ENCODE data around the gene PADI2.

Gene PADI2

GRCh38 chr1:17136936-17137335 is 17.7 kb upstream of the PADI2 start:
- no peak for TF ChIP-seq CTCF (IDR thresholded peaks at IDR 0.05; ENCODE audit: unreplicated experiment in 3 of 3)
- Mint-ChIP-seq H3K36me3 (ENCODE audit: low read depth) (no peaks in the 10 kb centered on the region), H3K9me3 (no peaks in the 10 kb centered on the region), H3K27me3 (ENCODE audit: low read depth) (peaks cover 44% of the 10 kb centered on the region), H3K4me1 (no peaks in the 10 kb centered on the region), H3K4me3 (no peak overlapping the region), H3K27ac (no peak overlapping the region)

- H3K36me3 Mint-ChIP-seq (ENCODE audit: low read depth), result no peaks in the 10 kb centered on the region
- no peaks in the 10 kb centered on the region for H3K4me1 Mint-ChIP-seq
- H3K27me3 Mint-ChIP-seq (ENCODE audit: low read depth), result peaks cover 38% of the 10 kb centered on the region
- H3K9me3 Mint-ChIP-seq, result no peaks in the 10 kb centered on the region
- no peak overlapping the region for H3K4me3 Mint-ChIP-seq
- H3K27ac Mint-ChIP-seq, result no peak overlapping the region
- no peak for TF ChIP-seq CTCF (IDR thresholded peaks at IDR 0.05; ENCODE audit: unreplicated experiment in 3 of 3)
Measured at GRCh38 chr1:17136145-17136544, 16.9 kb upstream of the PADI2 start.

- no peak for TF ChIP-seq CTCF (IDR thresholded peaks at IDR 0.05; ENCODE audit: unreplicated experiment in 3 of 3)
- Mint-ChIP-seq H3K27me3 (ENCODE audit: low read depth) (peaks cover 38% of the 10 kb centered on the region), H3K4me3 (no peak overlapping the region), H3K4me1 (no peaks in the 10 kb centered on the region), H3K27ac (no peak overlapping the region), H3K36me3 (ENCODE audit: low read depth) (no peaks in the 10 kb centered on the region), H3K9me3 (no peaks in the 10 kb centered on the region)
Measured at GRCh38 chr1:17135530-17135929, 16.3 kb upstream of the PADI2 start.

GRCh38 chr1:17134724-17135123 is 15.5 kb upstream of the PADI2 start:
- Mint-ChIP-seq H3K4me3 (no peak overlapping the region), H3K36me3 (ENCODE audit: low read depth) (no peaks in the 10 kb centered on the region), H3K4me1 (no peaks in the 10 kb centered on the region), H3K27me3 (ENCODE audit: low read depth) (peaks cover 32% of the 10 kb centered on the region), H3K9me3 (no peaks in the 10 kb centered on the region), H3K27ac (no peak overlapping the region)
- TF ChIP-seq CTCF (IDR thresholded peaks at IDR 0.05; ENCODE audit: unreplicated experiment in 3 of 3), result no peak

GRCh38 chr1:17134034-17134433 is 14.8 kb upstream of the PADI2 start:
- peaks cover 32% of the 10 kb centered on the region for H3K27me3 Mint-ChIP-seq (ENCODE audit: low read depth)
- no peak for TF ChIP-seq CTCF (IDR thresholded peaks at IDR 0.05; ENCODE audit: unreplicated experiment in 3 of 3)
- no peaks in the 10 kb centered on the region for H3K9me3 Mint-ChIP-seq
- no peaks in the 10 kb centered on the region for H3K36me3 Mint-ChIP-seq (ENCODE audit: low read depth)
- H3K27ac Mint-ChIP-seq, result no peak overlapping the region
- H3K4me3 Mint-ChIP-seq, result no peak overlapping the region
- no peaks in the 10 kb centered on the region for H3K4me1 Mint-ChIP-seq

- no peak overlapping the region for H3K4me3 Mint-ChIP-seq
- no peak overlapping the region for H3K27ac Mint-ChIP-seq
- TF ChIP-seq CTCF (IDR thresholded peaks at IDR 0.05; ENCODE audit: unreplicated experiment in 3 of 3), result no peak
- H3K9me3 Mint-ChIP-seq, result no peaks in the 10 kb centered on the region
- no peaks in the 10 kb centered on the region for H3K36me3 Mint-ChIP-seq (ENCODE audit: low read depth)
- H3K4me1 Mint-ChIP-seq, result peaks cover 5% of the 10 kb centered on the region
- peaks cover 21% of the 10 kb centered on the region for H3K27me3 Mint-ChIP-seq (ENCODE audit: low read depth)
Measured at GRCh38 chr1:17130138-17130635, 10.9 kb upstream of the PADI2 start.

Measured in nephron (organoid).